ENCODE data around the gene TBC1D8. TPM values are rescaled to one million over a fixed set of nuclear protein-coding genes. Genes with fewer than 3 reads are reported as not detected.

TBC1D8 gene
- total RNA-seq, 1 donor from 2014 or later = 72.1 TPM

DNA sequence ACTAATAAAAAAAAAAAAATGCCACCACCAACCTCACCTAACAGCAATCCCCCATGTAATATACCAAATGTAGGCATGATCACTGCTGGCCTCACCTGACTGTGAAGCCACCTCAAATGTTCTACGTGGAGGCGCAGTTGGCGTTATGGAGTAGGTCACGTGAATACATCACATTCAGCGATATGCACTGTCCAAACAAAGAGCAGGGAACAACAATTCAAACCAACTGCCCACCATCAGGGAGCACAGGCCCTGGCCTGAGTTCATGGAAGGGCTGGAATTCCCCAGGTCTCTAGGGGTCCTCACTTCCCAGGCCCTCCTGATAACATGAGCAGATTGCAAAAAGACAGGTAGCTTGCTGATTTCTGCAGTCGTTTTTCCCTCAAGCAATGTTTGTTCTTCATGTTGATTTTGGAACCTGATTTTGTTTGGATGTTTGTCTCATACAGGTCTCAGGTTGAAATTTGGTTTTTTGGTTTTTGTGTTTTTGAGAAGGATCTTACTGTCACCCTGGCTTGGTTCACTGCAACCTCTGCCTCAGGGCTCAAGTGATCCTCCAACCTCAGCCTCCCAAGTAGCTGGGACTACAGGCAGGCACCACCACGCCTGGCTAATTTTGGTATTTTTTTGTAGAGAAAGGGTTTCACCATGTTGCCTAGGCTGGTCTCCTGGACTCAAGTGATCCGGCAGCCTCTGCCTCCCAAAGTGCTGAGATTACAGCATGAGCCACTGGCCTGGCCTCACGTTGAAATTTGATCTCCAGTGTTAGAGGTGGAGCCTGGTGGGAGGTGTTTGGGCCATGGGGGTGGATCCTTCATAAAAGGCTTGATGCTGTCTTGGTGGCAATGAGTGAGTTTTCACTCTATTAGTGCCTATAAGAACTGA lies 15.5 kb downstream of the TBC1D8 start:
- DNase-seq (ENCODE audit: low spot score) = no peak

DNA sequence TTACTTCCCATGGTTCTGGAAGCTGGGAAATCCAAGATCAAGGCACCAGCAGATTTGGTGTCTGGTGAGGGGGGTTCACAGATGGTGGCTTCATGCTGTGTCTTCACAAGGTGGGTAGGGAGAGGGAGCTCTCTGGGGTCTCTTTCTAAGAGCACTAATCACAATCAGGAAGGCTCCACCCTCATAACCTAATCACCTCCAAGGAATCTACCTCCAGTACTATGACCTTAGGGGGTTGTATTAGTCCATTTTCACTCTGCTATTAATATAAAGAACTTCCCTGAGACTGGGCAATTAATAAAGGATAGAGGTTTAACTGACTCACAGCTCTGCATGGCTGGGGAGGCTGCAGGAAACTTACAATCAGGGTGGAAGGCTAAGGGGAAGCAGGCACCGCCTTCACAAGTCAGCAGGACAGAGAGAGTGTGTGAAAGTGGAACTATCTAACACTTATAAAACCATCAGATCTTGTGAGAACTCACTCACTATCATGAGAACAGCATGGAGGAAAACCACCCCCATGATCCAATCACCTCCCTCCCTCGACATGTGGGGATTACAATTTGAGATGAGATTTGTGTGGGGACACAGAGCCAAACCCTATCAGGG lies 17.6 kb downstream of the TBC1D8 start:
- no peak for DNase-seq (ENCODE audit: low spot score)

DNA sequence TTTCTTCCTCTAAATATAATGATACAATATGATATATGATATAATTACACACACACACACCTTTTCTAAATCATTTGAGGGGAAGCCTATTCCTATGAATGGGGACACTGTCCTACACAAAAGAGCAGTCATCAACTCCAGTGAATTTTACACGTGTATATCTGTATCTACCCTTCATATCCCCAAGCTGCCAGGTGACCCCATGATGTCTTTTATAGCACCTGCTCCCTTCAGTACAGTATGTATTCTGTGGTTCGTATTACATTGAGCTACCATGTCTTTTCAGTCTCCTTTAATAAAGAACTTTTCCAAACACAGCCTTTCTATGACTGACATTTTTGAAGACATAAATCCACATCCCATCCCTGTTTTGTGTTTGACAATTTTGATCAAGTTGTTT lies 19.0 kb downstream of the TBC1D8 start:
- no peak for DNase-seq (ENCODE audit: low spot score)

DNA sequence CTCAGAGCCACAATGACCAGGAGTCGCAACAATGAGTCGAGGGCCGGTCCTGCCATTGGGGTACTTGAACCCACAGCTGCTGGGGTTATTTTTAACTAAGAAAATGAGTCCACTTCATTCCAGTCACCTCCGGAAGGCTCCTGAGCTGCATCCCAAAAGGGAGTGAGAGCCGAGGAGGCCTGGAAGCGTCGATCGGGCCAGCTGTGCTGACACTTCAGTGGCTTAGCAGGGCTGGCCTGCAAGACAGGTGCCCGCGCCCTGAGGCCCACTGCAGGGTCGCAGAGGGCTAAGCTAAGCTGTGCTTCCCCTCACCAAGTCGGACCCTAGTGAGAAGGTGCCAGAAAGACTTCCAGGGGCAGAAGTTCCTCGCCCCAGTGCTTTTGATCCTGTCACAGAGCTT lies 21.1 kb downstream of the TBC1D8 start:
- DNase-seq (ENCODE audit: low spot score) = no peak

DNA sequence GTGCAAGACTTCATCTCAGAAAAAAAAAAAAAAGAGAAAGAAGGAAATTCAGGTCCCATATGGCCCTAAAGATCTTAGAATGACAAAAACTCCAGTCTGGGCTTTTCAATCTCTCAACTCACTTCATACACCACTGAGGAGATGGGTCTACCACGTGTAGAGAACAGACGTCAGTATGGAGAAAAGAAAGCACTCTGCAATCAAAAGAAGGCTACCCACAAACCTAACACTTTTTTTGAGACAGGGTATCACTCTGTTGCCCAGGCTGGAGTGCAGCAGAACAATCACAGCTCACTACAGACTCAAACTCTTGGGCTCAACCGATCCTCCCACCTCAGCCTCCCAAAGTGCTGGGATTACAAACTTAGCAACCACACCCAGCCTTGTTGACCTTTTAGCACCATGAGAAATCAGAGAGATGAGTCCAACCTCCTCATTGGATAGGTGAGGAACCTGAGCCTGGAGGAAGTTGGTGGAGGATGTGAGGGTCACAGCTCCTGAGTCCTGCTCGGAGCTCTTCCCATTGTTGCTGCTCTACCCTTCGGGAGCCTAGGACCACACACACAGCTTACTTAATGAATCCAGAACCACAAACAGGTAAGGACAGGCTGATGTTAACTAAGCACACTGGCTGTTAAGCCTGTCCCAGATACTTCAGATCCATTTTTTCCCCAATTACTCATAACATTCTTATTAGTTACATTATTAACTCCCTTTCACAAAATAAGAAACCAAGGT lies 23.7 kb downstream of the TBC1D8 start:
- DNase-seq (ENCODE audit: low spot score) = no peak

DNA sequence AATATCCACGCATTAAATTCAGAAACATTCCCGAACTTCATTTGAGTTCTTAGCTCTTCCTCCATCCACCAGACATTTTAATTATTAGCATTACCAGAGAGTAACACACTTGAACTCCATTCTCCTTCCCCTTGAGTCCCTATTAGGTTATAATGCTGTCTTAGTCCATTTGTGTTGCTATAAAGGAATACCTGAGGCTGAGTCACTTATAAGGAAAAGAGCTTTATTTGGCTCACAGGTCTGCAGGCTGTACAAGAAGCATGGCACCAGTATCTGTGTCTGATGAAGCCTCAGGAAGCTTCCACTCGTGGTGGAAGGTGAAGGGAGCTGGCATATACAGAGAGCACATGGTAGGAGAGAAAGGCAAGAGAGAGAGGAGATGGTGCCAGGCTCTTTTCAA lies 25.4 kb downstream of the TBC1D8 start:
- DNase-seq (ENCODE audit: low spot score) = no peak

DNA sequence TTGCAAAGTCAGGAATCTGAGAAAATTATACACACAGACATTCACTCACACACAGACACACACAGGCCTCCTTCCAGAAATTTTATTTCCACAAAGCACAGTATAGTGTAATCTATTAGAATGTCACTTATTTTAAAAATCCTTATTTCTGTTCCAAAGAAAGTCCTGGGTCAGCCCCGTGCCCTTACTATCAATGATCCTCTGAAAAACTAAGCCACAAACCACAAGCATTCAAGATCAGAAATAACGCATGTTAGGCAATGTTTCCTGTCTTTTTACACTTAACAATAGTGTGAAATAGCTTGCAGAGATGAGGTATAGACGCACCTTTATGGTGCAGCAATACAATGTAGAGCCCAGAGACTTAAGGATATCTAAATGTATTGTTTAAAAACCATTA lies 25.8 kb downstream of the TBC1D8 start:
- DNase-seq (ENCODE audit: low spot score) = no peak

DNA sequence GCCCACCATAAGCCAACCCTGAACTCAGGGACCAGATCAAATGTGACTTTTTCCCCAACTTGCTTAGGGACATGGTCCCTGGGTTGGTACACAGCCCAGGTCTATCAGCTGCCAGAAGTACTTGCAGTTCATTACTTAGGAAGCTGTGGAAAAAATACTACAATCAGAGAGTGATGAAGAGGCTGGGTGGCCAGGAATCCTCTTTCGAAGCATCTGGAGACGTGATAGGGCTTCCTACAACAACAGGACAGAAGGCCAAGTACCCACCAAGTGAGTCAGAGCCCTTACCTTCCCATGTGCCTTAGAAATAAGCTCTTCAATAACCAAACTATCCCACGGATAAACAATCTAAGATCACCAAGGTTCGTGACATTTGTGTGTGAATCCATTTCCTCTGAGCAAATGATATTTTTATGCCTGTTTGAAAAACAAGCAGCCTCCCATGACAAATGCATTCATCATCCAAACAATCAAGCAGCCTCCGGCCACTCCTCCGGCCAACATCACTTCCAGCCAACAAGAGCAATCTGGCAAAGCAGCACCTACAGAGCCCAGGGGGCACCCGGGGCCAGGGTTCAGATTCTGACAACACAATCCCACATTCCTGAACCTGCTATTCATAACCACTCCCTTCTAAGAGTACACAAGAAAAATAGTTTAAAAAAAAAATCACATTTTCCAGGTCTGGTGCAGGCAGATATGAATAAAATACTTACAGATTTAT lies 26.4 kb downstream of the TBC1D8 start:
- DNase-seq (ENCODE audit: low spot score) = peak; percentile 87

DNA sequence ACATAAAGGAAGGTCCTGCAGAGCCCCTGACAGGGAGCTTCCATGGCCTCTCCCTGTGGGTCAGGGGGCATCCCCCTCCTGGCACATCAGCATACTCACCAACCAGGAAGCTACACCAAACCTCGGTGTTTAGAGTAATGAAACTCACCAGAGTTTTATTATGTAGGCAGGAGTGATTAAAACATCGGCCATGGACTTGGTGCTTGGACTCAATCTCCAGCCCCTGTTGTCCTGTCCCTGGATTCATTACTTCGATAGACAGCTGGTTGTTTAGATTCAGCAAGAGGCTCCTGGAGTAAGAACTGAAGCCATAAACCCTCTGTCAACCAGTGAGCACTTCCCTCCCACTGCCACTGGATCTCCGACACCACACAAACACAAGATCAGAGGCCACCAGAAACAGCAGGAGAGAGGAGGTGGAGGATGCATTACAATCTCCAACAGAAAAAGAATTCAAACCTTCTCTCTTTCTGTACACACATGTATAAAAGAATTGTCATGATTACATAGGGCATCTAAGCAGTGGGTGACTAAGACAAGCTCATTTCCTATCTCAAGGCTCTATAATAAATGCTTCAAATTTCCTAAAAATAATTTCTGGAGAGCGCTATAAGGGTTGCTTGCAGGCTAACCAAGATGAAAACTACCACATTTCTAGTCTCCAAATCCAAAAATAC lies 27.2 kb downstream of the TBC1D8 start:
- DNase-seq (ENCODE audit: low spot score) = no peak

DNA sequence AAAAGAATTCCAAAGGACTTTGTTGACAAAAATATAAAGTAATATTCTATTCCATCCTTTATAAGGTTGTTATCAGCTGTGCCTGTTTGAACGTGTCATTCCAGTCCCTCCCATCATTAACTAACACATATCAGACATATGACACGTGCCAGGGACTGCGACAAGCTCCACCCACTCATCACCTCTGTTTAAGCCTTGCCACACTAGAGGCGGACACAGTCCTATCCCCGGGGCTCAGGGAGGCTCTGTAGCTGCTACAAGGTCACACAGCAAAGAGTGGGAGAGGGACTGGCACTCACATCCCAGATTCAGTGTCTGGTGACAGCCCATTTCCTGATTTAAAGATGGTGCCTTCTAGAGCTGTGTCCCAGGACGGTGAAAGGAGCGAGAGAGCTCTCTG lies 30.0 kb downstream of the TBC1D8 start:
- DNase-seq (ENCODE audit: low spot score) = no peak

DNA sequence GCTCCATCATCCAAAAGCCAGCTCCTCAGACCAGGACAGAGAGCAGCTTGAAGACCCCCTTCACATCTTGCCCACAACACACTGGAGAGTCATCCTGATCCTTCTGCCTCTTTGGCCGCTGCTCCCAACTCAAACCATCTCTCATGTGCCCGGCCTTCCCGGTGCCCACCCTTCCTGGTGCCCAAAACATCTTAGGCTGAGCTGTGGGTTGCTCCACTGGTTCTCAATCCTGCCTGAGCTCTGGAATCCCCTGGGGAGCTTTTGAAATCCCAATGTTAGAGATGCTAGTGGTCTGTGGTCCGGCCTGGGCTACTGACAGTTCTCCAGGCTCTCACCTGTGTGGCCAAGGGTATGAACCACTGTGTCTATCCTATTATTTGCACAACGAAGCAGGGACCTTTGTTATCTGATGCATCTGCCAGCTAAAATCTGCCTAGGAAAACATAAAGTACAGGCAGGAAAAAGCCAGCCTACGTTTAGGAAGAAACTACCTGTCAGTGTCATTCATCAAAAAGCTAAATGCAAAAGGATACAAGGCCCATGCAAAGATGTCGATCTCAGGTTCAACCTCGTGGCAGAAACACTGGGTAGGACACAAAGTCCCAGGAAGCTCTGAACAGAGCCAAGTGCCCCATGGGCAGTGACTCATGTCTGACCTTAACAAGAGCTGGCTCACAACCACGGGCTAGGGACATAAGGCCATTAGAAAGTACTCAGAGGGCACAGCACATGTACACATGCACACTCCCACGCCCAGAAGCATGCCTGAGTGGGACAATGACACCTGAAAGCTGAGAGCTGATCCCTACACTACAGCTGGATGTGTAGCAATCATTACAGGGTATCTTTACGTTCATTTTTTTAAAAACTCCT lies 30.8 kb downstream of the TBC1D8 start:
- peak; percentile 93 for DNase-seq (ENCODE audit: low spot score)

DNA sequence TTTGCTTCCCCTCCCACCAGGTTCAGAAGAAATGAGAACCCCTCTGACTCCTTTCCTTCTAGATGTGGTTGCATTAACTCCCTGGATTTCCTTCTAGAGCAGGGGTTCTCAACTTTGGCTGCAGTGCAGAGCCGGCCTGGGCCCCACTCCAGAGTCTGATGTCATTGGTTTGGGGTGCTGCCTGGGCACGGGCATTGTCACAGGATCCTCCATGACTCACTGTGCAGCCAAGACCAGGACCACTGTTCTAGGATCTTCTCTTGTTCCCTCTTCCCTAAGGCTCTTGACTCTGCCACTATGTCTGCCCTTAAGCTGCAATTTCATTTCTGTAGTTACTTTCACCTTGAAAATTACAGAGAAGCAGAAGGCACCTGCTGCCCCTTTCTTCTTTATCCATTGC lies 31.8 kb downstream of the TBC1D8 start:
- peak; percentile 48 for DNase-seq (ENCODE audit: low spot score)

DNA sequence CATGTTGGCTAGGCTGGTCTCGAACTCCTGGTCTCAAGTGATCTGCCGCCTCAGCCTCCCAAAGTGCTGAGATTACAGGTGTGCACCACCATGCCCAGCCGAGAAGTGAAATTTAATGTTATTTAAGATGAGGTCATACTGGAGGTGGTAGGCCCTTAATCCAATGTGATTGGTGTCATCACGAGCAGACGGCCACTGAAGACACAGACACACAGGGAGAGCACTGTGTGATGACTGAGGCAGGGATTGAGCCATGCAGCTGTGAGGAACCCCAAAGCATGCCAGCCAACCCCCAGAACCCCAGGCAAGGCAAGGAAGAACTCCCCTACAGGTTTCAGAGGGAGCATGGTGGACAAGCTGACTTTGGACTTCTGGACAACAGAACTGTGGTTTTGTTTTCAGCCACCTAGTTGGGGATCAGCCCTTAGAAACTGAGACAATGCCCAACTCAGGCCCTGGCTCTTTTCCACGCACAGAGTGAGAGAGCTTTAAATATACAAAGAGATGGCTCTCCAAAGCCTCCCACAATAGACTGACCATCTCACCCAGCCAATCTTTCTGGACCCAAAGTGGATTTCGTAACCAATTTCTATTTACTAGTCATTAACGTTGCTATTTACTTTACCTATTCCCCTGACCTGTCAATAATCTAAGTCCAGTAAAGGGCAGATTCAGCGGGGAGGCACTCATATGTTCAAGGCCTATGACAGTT lies 34.2 kb downstream of the TBC1D8 start:
- DNase-seq (ENCODE audit: low spot score) = no peak

DNA sequence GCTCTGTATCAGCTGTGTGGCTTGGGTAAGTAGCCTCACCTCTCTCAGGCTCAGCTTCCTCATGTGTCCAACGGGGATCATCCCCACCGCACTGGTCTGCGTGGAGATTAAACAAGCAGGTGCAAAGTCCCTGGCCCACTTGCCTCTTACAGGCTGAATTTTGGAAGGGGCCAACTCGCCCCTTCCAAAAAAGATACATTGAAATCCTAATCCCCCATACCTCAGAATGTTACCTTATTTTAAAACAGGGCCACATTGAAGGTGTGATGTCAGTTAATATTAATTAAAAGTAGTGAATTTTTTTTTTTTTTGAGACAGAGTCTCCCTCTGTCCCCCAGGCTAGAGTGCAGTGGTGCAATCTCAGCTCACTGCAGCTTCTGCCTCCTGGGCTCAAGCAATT lies 34.8 kb downstream of the TBC1D8 start:
- no peak for DNase-seq (ENCODE audit: low spot score)

DNA sequence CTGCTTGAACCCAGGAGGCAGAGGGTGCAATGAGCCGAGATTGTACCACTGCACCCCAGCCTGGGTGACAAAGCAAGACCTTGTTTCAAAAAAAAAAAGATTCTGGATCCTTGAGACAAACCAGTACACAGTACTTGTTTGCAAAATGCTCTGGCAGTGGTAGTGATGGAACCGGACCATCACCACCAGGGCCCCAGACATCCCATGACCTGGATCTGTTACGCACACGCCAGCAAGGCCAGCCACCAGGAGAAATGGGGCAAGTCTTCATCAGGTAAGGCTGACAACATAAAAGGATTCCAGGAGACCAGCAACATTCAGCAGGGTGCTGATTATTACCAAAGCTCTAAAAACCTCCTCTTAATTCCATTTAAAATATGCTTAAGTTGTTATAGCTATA lies 35.5 kb downstream of the TBC1D8 start:
- DNase-seq (ENCODE audit: low spot score) = no peak

DNA sequence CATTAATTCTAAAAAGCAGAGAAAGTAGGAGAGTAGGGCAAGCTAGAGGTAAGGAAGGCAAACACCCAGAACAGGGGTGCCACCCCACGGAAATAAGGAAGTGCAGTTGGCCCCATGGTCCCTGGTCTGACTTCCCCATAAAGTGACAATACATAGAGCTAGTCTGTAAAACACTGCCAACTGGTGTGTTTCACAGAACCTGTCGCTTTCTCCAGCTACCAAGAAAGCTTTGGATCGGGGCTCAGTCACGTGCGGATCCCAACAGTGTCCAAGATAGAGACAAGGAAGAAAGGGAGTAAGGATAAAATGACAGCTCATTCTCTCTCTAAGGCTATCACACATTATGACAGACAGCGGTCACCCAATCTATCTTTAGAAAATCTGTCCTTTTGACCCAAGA lies 36.4 kb downstream of the TBC1D8 start:
- no peak for DNase-seq (ENCODE audit: low spot score)

DNA sequence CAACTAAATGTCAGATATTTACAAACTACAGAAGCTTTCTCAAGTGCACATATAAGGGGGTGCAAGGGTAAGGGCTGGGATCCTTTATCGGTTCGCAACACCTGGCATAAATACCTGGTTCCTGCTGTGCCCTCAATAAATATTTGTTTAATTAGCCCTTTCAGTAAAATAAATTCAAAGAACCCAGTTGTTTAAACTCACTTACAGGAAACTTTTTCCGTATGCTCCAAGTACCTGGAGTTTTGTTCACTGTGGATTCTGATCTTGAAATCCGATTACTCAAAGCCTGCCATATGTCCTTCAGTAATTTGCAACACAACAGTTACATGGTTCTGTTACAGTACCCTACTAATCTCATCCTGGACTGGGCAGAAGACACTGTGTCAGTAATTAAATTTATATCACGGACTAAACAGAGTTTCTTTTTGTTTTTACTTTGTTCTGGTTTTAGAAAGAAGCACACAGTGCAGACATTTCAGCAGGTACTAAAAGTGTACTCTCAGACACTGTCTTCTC lies 36.9 kb downstream of the TBC1D8 start:
- DNase-seq (ENCODE audit: low spot score) = no peak

DNA sequence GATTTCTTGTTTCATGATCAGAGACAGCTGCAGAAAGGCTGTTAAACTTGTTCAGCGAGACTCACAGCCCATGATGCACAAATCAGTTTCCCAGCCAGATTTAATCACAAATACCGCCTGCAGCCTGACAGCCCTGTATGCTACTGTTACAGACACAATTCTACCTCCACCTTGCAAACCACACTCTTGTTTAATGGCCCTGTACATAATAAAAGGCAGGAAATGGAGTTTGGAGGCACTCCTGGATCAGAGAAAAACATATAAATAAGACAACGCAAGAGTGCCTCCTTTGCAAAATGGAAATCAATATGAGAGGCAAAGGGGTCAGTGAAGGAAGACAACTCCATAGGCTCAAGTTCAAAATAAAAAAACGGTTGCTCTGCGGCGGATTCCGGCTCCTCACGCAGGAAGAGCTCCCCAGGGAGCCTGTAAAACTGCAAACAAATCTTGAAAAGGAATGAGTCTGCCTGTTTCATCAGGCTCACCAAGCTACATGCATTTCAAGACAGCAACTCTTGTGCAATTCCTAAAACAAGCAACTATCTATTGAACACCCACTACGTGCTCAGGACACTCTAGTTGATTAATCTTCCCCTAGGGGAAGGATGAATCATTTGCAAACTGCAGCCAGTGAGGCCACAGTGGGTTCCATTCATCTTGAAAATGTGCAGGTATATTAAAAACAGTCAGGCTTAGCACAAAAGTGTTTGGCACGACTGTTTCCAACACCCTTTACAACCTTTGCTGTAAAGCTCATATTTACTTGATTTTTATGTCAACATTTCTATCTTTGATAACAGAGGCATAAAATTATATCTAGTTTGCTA lies 37.5 kb downstream of the TBC1D8 start:
- DNase-seq (ENCODE audit: low spot score) = no peak

DNA sequence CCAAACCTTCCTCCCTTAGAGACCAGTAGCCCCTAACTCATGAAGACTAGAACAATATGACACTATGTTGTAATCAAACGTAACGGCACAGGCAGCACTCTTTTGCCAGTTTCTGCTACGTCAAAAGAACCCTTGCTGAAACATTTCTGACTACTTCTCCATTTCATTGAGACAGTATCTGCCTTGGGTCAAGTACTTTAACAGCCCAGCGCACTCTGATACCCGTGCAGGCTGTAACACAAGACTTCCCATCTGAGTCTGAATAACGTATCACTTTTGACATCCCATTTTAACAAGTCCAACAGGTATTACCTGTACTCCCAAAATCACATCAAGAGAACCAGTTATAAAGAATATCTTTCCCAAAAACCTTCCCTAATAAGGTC lies 38.4 kb downstream of the TBC1D8 start:
- DNase-seq (ENCODE audit: low spot score) = no peak

Data from mucosa of gallbladder (tissue), 1 donor.